K562 (cell line): ENCODE measurements around the gene ILK. TPM values are rescaled to one million over a fixed set of nuclear protein-coding genes. Genes with fewer than 3 reads are reported as not detected.

Experiments used
- ARNT ChIP-seq, 2 experiments: fragments of 450-650 bp; IDR thresholded peaks; 2 replicates each; pipeline ENCODE4 v1.6.1; 2016; ENCODE audit warnings: mild to moderate bottlenecking in 1 of 2
- ELK3 ChIP-seq: fragments of 450-650 bp; formaldehyde crosslinking; IDR thresholded peaks from 2 replicates; pipeline ENCODE4 v1.4.0; 2020; ENCODE audit warnings: mild to moderate bottlenecking
- FOXJ2 ChIP-seq: fragments of 200-800 bp; sonication (Bioruptor generic); IDR thresholded peaks from 2 replicates; pipeline ENCODE4 v1.6.1; 2016; ENCODE audit warnings: missing genetic modification characterization, missing compliant biosample characterization
- GTF2B ChIP-seq: IDR thresholded peaks from 2 replicates; pipeline ENCODE4 v1.6.1; 2011; ENCODE audit not compliant: insufficient read length; ENCODE audit errors: extremely low read depth
- HSF4 ChIP-seq: fragments of 250-450 bp; sonication (Bioruptor Pico); IDR thresholded peaks from 2 replicates; pipeline ENCODE4 v2.1.2; 2022; ENCODE audit warnings: mild to moderate bottlenecking, moderate library complexity, borderline replicate concordance
- KHSRP ChIP-seq: fragments of 450-650 bp; IDR thresholded peaks from 2 replicates; pipeline ENCODE4 v1.6.1; 2017
- RBM17 ChIP-seq: fragments of 200-400 bp; formaldehyde crosslinking; IDR thresholded peaks from 2 replicates; pipeline ENCODE4 v1.6.1; 2017; ENCODE audit warnings: low read depth, mild to moderate bottlenecking, low read length, borderline replicate concordance
- YY1 ChIP-seq, 3 experiments: IDR thresholded peaks; 2 replicates each; pipeline ENCODE4 v1.6.1; 2011; ENCODE audit warnings: low read length in 2 of 3, mild to moderate bottlenecking in 2 of 3, moderate library complexity in 2 of 3, borderline replicate concordance in 1 of 3, control low read depth in 1 of 3, low read depth in 1 of 3; ENCODE audit not compliant: insufficient read depth in 3 of 3, insufficient replicate concordance in 2 of 3, control insufficient read depth in 1 of 3, insufficient read length in 1 of 3; ENCODE audit errors: extremely low read depth in 1 of 3
- ZNF197 ChIP-seq: fragments of 200-800 bp; sonication (Bioruptor generic); IDR thresholded peaks from 2 replicates; pipeline ENCODE4 v1.6.1; 2016; ENCODE audit warnings: low read depth, missing genetic modification characterization, missing compliant biosample characterization
- ZNF239 ChIP-seq: fragments of 250-450 bp; sonication (Bioruptor Pico); IDR thresholded peaks from 2 replicates; pipeline ENCODE4 v1.4.0; 2020; ENCODE audit warnings: mild to moderate bottlenecking
- ZNF444 ChIP-seq: fragments of 250-450 bp; sonication (Bioruptor Pico); IDR thresholded peaks from 2 replicates; pipeline ENCODE4 v1.4.0; 2020; ENCODE audit warnings: mild to moderate bottlenecking, moderate library complexity
- polyA plus RNA-seq, 8 experiments: library from polyadenylated mRNA; depleted of rRNA in 4 of 8; stranded (reverse) in 5 of 8; unstranded in 3 of 8; fragments of >200 nt; fragmentation: Nextera tagmentation in 2 of 8; fragmentation: Illumina TruSeq in 1 of 8; extraction: Ambion mirVana in 2 of 8; extraction: Trizol in 1 of 8; gene quantifications; 2 replicates each; pipeline versions ENCODE4 v1.2.1 to v1.2.3, GENCODE V29; 2011 to 2014; ENCODE audit warnings: inconsistent platforms in 1 of 8, missing spikeins in 1 of 8
- total RNA-seq, 7 experiments: library from RNA; depleted of rRNA in 6 of 7; stranded (reverse); fragments of >200 nt in 6 of 7; fragmentation: Illumina TruSeq in 2 of 7; extraction: Trizol in 2 of 7; gene quantifications; 2 replicates each; pipeline versions ENCODE4 v1.2.1 to v1.2.3, GENCODE V29; 2011 to 2021; ENCODE audit warnings: low replicate concordance in 1 of 7
- TF ChIP-seq, protein P1 (sequence below), 2 experiments: fragments of 450-650 bp; IDR thresholded peaks; 2 replicates each; pipeline ENCODE4 v1.6.1; 2016; ENCODE audit warnings: mild to moderate bottlenecking in 2 of 2, borderline replicate concordance in 1 of 2, low read depth in 1 of 2, moderate library complexity in 1 of 2
- TF ChIP-seq, protein P2 (sequence below): fragments of 250-450 bp; sonication (Bioruptor Pico); IDR thresholded peaks from 2 replicates; pipeline ENCODE4 v1.5.0; 2021

ILK gene
- total and polyA plus RNA-seq, 9 of the 15 experiments (the other 6 are each of a cell fraction or from before 2014, with no cell fraction given) = 43.3 to 95.9 (median 58.9) TPM

DNA sequence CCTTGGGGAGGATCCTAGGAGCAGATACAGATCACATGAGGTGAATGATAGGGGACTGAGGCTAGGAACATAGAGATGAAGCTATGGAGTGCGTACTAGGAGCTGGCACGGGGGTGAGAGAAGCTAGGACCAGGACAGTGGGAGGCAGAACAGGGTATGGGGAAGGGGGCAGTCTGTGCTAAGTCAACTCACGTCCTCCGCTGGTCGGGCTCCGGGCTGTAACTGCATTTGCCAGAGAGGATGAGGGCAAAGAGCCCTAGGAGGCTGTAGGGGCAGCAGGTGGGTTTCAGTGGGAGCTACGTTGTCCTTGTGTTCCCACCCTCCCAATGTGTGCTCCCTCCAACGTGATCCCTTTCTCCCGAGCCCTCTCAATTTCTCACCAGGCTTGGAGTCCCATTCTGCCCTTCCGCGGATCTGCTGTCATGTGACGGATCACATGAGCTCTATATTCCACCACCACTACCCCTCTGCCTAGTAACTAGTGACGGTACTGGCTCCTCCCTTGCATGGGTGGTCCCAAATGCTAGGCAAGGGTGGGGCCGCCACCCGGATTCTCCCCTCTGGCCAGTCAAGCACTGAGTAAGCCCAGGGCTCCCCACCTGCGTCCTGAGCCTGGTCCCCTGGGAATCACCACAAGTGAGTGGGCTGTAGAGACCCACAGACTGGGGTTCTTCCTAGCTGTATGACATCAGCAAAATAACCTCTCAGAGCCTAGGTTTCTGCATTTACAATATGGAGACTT, 15.6 kb downstream of the ILK start, which contains the start of gene TPP1 (continued):
- TF ChIP-seq YY1 (IDR thresholded peaks at IDR 0.05; ENCODE audit: borderline replicate concordance in 1 of 3, control insufficient read depth in 1 of 3, extremely low read depth in 1 of 3, insufficient read depth in 3 of 3, insufficient read length in 1 of 3, insufficient replicate concordance in 2 of 3, low read depth in 1 of 3, low read length in 2 of 3) (peak in 1 of 3 experiments; percentile 47), KHSRP (0 out of 2 replicates have a peak, but pooled peaks have one; percentile 43), FOXJ2 (tag) (no peak), HSF4 (CRISPR knock-in tag) (no peak), ELK3 (CRISPR knock-in tag) (no peak), GTF2B (no peak), ZNF444 (no peak), ARNT (IDR thresholded peaks at IDR 0.05) (no peak), ZNF197 (CRISPR knock-in tag) (no peak), ZNF239 (no peak), RBM17 (no peak)
- TF ChIP-seq, protein P1, sequence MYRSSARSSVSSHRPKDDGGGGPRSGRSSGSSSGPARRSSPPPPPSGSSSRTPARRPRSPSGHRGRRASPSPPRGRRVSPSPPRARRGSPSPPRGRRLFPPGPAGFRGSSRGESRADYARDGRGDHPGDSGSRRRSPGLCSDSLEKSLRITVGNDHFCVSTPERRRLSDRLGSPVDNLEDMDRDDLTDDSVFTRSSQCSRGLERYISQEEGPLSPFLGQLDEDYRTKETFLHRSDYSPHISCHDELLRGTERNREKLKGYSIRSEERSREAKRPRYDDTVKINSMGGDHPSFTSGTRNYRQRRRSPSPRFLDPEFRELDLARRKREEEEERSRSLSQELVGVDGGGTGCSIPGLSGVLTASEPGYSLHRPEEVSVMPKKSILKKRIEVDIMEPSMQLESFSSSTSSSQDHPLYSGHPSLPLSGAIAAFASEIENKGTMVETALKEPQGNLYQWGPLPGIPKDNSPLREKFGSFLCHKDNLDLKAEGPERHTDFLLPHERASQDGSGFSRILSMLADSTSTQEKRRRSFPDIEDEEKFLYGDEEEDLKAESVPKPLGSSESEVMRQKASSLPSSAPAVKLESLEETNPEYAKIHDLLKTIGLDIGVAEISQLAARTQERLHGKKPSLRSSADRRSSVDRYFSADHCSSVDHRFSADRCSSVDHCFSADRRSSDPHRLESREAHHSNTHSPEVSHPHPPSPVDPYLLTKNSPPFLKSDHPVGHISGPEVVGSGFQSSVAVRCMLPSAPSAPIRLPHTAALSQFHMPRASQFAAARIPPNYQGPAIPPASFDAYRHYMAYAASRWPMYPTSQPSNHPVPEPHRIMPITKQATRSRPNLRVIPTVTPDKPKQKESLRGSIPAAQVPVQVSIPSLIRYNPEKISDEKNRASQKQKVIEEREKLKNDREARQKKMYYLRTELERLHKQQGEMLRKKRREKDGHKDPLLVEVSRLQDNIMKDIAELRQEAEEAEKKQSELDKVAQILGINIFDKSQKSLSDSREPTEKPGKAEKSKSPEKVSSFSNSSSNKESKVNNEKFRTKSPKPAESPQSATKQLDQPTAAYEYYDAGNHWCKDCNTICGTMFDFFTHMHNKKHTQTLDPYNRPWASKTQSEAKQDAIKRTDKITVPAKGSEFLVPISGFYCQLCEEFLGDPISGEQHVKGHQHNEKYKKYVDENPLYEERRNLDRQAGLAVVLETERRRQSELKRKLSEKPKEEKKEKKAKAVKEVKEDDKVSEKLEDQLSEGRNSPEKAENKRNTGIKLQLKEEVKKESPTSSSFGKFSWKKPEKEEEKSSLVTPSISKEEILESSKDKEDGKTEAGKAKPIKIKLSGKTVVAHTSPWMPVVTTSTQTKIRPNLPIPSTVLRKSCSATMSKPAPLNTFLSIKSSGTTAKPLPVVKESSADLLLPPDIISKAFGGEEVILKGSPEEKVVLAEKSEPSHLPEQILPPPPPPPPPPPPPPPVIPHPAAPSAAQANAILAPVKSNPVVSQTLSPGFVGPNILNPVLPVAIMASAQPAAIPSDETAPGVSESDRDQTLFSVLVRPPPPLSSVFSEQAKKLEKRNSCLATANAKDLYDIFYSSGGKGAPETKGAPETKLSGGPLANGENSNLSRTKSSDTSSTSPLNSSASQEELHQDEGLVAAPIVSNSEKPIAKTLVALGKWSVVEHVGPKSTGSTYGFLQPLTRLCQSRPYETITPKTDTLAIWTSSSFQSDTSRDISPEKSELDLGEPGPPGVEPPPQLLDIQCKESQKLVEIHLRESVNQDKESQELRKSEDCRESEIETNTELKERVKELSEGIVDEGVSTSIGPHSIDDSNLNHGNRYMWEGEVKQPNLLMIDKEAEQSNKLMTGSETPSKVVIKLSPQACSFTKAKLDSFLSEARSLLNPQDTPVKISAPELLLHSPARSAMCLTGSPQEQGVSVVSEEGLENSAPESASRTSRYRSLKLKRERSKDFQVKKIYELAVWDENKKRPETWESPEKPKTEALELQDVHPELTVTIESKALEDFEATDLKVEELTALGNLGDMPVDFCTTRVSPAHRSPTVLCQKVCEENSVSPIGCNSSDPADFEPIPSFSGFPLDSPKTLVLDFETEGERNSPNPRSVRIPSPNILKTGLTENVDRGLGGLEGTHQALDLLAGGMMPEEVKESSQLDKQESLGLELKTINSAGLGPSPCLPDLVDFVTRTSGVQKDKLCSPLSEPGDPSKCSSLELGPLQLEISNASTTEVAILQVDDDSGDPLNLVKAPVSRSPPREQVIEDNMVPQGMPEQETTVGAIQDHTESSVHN (IDR thresholded peaks at IDR 0.05; ENCODE audit: borderline replicate concordance in 1 of 2, low read depth in 1 of 2) = no peak
- TF ChIP-seq, protein P2, sequence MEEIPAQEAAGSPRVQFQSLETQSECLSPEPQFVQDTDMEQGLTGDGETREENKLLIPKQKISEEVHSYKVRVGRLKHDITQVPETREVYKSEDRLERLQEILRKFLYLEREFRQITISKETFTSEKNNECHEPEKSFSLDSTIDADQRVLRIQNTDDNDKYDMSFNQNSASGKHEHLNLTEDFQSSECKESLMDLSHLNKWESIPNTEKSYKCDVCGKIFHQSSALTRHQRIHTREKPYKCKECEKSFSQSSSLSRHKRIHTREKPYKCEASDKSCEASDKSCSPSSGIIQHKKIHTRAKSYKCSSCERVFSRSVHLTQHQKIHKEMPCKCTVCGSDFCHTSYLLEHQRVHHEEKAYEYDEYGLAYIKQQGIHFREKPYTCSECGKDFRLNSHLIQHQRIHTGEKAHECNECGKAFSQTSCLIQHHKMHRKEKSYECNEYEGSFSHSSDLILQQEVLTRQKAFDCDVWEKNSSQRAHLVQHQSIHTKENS (CRISPR knock-in tag) = no peak
